NCI-H187 treated with DMSO at 0.1 percent for 48 hours (cell line): ENCODE measurements around the gene ZNF681.
"Not testable (repeated sequence)": the region's sequence is repeated elsewhere in the genome, so short reads cannot be mapped to it uniquely, and the experiment has no call there.

Source experiments
- DNase-seq: peaks from one replicate; lab custom pipeline; 2025; lab: John Stamatoyannopoulos, UW

The ZNF681 gene

DNA sequence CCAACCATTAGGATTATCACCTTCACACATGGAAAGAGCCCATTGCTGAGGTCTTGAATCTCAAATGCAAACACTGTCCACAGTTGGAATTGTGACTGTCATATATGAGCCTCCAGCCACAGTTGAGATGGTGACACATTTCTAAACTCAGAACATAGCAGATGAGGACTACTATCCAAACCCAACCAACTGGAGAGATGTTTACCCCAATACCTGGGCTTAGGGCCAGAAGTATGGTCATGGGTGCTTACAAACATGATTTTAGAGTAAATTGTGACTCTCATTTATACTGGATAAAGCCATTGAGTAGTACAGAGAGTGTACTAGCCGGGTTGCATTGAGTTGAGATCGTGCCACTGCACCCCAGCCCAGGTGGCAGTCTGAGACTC is 14.0 kb upstream of the ZNF681 start:
- no peak for DNase-seq

DNA sequence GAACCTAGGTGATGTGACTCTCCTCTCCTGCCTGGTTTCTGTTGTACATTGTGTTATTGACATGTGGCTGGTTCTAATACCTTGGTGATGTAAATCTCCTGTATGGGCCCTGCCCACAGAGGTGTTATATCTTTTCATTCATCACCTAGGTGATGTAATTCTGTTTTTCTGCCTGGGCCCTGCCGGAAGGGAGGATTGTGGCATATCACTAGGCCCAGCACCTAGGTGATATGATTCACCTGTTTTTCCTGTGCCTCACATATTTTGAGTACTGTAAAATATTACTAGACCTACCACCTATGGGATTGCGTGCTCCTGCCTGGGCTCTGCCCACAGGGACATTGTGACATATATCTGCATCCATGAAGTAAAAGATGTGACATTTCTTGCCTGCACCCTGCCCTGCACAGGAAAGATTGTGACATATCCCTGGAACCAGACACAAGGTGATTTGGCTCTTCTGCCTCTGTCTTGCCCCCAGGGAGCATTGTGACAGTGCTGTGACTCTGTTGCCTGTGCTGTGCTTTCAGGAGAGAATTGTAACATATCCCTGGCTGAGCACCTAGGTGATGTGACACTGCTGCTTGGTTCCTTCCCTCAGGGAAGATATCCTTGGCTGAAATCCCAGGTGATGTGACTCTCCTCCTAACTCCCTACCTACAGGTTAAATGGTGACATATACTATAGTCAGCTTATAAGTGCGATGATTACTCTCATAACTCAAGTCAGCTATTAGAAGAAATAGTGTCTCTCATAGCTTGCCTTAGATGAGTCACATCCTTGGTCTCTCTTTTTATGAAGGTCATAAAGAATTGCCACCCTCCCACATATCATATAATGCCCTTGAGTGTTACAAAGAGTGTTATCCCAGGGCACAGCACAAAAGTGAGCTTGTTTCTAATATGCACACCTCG is 13.3 kb upstream of the ZNF681 start:
- DNase-seq: no peak

DNA sequence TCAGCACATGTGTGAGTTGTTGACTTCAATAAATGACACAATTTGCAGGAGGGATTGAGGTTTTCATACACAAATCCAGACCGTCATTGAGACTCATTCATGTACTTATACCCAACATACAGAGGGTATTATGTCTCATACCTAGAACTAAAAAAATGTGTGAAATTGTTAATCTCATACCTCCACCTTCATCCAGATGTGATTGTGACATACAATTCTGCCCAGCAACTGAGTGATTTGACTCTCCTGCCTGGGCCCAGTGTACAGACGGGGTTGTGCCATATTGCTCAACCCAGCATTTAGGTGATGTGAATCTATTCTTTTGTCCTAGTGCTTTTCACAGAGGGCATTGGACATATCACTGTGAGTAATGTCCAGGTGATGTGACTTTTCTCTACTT is 12.6 kb upstream of the ZNF681 start:
- no peak for DNase-seq

DNA sequence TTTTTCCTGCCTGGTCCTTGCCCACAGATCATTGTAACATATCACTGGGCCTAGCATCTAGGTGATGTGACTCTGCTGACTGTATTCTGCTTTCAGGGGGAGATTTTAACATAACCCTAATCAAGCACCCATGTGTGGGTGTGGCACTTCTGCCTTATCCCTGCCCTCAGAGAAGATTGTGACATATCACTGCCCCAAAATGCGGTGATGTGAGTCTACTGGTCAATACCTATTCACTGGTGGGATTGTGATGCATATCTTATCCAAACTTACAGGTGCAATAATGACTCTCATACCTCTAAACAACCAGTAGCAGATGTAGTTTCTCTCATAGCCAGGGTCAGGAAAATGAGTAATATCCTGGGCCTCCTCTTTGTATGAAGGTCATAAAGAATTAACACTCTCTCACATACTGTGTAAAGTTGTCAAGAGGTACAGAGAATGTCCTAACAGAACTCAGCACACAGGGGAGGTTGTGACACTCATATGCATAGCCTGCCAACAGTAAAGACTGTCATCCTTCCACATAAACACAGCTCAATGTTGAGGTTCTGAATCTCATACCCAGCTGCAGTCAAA is 12.1 kb upstream of the ZNF681 start:
- no peak for DNase-seq

DNA sequence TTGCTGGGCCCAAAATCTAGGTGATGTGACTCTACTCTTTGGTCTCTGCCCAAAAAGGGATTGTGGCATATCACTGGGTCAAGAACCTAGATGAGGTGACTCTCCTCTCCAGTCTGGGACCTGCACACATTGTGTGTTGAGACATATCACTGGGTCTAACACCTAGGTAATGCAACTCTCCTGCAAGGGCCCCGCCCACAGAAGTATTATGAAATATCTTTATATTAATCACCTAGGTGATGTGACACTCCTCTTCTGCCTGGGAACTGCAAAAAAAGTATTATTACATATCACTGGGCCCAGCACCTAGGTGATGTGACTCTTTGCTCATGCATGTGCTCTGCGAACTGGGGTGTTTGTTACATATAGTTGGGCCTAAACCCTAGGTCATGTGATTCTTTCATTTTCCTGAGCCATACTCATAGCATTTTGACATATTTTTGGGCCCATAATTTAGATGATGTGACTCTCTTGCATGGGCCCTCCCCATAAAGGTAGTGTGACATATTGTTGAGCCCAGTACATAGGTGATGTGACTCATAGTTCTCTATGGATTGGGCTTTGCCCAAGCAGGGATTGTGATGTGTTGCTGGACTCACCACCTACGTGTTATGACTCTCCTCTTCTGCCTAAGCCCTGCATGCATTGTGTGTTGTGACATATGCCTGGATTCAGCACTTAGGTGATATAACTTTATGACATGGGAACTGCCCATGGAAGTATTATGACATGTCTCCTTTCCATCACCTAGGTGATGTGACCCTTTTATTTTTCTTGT is 11.2 kb upstream of the ZNF681 start:
- no peak for DNase-seq

DNA sequence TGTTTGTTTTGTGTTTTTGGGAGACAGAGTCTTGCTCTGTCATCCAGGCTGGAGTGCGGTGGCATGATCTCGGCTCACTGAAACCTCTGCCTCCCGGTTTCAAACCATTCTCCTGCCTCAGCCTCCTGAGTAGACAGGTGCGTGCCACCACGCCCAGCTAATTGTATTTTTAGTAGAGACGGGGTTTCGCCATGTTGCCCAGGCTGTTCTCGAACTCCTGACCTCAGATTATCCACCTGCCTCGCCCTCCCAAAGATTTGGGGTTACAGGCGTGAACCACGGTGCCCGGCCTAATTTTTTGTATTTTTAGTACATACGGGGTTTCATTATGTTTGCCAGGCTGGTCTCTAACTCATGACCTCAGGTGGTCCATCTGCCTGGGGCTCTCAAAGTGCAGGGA is 8.3 kb upstream of the ZNF681 start:
- DNase-seq: no peak

DNA sequence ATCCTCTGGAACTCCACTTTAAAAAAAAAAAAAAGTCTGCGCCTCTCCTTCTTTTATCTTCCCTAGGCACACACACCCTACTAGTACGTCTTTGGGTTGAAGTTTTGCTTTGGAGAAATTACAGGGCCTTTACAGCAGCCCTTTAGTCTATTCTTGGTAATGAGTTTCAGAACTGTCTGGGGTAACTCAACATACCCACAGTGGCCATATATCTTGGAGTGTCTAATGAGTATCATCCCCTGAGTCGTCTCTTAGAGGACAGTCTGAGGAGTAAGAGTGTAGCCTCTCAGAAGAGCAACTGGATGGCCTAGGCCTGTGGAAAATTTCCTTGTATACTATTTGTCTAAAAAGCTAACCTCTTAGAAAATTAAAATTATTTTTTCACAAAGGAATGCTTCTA is 6.1 kb upstream of the ZNF681 start:
- no peak for DNase-seq

DNA sequence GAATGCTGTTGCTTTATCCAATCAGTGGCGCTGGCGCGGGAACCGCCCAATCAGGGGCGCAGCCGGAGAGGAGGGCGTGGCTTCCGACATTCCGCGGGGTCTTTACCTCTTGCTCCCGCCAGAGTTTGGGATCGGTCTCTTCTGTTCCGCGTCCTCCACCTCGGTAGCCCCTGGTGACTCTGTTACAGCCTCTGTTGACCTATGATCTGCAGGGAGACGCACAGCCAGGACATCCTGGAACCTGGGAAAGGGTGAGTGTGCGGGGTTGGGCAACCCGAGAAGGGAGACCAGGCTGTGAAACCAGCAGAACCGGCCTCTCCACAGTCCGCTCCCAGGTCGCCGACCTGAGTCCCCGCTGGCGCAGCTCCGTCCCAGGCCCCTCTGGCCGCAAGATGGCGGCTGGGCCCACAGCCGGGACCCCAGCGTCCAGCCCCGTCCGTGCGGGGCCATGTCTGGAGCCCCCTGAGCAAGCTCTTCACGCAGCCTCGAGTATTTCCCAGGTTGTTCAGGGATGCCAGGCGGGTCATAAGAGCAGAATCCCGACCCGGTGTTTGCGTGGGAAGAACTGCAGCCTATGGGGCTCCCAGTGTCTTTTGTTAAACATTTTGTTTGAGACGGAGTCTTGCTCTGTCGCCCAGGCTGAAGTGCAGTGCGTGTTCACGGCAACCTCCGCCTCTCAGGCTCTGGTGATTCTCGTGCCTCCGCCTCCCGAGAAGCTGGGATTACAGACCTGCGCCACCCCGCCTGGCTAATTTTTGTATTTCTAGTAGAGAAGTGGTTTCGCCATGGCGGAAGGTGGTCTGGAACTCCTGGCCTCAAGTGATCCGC is 4.4 kb upstream of the ZNF681 start:
- DNase-seq: no peak

DNA sequence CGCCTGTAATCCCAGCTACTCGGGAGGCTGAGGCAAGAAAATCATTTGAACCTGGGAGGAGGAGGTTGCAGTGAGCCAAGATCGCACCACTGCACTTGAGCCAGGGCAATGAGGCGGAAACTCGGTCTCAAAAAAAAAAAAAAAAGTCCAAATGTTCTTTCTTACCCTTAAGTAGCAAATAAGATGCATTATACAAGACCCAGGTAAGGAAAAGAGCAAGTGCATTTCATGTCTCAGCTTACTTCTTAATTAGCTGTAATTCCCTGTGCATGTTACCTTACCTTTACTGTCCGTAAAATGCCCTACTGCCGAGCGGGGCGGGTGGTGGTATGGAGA is 3.8 kb upstream of the ZNF681 start:
- no peak for DNase-seq

DNA sequence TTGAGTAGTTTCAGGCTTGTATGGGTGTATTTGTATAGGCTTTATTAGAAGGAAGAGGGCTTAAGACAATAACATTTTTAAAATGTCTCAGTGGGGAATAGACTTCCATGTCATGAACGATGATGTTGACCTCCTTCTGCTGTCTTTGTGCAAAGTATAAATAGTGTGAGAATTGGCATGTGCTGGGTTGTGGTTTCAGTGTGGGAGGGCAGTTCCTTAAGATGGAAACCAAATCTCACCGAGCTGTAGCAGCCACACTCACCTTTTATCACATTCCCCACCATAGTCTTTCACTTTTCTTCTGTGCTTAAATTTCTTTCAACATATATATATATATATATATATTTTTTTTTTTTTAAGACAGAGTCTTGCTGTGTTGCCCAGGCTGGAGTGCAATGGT is 1.6 kb upstream of the ZNF681 start:
- not testable (repeated sequence) for DNase-seq

DNA sequence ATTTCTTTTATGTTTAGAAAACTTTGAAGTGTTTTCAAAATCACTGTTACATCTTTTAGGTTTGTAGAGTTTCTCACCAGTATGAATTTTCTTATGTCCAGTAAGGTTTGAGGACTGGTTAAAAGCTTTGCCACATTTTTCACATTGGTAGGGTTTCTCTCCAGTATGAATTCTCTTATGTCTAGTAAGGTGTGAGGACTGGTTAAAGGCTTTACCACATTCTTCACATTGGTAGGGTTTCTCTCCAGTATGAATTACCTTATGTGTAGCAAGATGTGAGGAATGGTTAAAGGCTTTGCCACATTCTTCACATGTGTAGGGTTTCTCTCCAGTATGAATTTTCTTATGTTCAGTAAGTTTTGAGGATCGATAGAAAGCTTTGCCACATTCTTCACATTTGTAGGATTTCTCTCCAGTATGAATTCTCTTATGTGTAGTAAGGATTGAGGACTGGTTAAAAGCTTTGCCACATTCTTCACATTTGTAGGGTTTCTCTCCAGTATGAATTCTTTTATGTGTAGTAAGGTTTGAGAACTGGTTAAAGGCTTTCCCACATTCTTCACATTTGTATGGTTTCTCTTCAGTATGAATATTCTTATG is 15.0 kb downstream of the ZNF681 start:
- not testable (repeated sequence) for DNase-seq

DNA sequence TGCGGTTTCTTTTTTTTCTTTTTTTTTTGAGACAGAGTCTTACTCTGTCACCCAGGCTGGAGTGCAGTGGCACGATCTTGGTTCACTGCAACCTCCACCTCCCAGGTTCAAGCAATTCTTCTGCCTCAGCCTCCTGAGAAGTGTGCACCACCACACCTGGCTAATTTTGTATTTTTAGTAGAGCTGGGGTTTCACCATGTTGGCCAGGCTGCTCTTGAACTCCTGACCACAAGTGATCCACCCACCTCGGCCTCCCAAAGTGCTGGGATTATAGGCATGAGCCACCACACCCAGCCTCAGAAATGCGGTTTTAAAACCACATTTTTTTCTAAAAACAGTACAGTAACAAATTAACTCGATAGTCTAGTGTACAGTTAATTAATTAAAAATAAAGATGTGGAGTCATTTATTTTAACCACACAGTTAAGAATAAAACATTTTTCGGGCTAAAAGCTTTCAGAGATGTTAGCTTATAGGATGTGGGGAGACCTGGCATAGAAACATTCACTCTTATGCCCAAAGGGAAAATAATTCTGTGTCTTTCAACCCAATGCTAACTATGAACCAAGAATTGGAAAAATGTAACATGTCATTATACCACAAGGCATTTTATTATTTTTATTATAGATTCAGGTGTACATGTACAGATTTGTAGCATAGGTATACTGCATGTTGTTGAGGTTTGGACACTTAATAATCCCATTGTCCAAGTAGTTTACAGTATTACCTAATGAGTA is 27.8 kb downstream of the ZNF681 start:
- not testable (repeated sequence) for DNase-seq

DNA sequence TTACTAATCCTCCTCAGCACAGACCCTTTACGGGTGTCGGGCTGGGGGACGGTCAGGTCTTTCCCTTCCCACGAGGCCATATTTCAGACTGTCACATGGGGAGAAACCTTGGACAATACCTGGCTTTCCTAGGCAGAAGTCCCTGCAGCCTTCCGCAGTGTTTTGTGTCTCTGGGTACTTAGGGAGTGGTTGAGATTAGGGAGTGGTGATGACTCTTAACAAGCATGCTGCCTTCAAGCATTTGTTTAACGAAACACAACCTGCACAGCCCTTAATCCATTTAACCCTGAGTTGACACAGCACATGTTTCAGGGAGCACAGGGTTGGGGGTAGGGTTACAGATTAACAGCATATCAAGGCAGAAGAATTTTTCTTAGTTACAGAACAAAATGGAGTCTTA is 34.5 kb downstream of the ZNF681 start:
- DNase-seq: not testable (repeated sequence)

DNA sequence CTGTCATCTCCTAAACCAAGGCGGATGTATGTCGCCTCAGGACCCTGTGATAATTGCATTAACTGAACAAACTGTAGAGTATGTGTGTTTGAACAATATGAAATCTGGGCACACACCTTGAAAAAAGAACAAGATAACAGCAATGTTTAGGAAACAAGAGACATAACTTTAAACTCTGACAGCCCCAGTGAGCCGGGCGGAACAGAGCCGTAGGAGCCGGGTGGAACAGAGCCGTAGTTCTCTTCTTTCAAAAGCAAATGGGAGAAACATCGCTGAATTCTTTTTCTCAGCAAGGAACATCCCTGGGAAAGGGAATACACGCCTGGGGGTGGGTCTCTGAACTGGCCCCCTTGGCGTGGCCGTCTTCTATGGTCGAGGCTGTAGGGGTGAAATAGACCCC is 39.9 kb downstream of the ZNF681 start:
- DNase-seq: no peak

DNA sequence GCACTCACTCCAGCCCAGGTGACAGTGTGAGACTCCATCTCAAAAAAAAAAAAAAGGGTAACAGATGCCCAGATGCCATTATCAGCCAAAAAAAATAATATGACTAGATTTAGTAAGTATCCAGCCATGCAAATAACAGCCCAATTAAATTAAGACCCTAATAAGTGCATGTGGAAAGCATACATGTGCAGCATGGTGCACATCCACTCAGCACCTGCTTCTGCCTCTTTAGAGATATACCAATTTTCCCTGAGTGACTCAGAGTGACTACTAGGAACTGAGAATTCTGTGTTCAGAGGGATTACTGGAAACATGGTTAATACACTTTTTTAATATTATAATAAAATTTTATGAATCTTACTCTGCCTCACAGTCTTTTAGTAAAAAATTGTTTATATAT is 41.9 kb downstream of the ZNF681 start:
- no peak for DNase-seq

DNA sequence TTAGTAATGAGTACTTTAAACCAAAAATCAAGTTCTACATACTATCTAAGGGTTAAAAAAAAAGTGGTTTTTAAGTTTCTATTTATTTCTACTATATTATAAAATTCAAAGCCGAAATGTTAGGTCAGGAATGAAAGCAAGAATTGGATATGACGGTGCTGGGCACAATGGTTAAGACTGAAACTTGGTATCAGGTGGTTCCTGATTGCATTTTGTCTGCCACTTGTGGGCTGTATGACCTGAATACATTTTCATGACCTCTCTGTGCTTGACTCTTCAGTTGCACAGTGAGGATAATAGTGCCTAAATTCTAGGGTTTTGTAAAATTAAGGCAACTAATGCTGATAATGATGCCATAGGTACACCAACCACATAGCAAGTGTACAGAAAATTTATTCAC is 49.3 kb downstream of the ZNF681 start:
- DNase-seq: no peak

DNA sequence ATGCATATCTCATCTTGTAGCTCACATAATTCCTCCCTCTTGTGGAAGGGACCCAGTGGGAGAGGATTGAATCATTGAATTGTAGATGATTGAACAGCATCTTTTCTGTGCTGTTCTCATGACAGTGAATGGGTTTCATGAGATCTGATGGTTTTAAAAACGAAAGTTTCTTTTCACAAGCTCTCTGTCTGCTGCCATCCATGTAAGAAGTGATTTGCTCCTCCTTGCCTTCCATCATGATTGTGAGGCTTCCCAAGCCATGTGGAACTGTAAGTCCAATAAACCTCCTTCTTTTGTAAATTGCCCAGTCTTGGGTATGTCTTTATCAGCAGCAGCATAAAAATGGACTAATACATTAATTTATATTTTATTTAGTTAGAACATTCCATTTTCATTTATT is 52.0 kb downstream of the ZNF681 start:
- DNase-seq: no peak

DNA sequence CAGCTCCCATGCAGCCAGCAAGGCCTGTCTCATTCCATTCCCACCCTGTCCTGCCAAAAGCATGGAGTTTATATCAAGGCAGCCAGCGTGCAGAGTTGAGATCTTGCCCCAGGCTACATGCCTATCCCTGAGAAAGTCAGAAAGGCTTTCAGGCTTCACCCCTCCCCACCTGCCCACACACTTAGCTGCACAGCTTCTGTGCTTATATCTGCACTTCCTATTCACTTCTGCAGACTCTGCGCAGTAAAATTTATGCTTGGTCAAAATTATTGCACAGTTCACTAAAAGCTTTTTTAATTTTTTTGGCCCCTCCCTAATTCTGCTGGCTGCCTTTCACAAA is 59.2 kb downstream of the ZNF681 start:
- no peak for DNase-seq

DNA sequence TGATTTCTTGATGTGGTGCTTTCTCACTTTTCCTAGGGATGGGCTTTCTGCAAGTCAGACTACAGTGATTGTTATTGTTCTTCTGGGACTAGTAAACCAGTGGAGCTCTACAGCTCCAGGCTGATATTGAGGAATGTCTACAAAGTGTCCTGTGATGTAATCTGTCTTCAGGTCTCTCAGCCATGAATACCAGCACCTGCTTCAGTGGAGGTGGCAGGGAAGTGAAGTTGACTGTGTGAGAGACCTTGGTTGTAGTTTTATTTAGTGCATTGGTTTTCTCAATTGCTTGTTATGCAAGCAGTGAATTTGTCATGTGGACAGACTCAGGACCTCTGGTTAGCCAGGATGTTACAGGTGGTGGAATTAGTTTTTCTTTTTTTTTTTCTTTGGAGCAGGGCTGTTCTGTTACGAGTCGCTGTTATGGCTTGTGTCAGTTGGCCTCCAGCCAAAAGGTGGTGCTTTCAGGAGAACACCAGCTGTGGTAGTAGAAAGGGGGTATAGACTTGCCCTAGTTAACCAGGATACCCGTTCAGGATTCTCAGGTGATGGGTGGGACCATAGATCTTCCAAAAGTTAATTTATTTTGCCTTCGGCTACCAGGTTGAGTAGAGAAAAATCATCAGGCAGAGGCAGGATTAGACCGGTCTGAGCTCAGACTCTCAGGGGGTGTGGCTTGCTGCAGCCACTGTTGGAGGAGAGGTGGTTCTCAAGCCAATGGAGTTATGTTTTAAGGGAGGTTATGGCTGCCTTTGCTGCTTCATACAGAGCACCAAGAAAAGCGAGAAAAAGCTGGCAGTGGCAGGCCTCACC is 59.8 kb downstream of the ZNF681 start:
- DNase-seq: no peak

DNA sequence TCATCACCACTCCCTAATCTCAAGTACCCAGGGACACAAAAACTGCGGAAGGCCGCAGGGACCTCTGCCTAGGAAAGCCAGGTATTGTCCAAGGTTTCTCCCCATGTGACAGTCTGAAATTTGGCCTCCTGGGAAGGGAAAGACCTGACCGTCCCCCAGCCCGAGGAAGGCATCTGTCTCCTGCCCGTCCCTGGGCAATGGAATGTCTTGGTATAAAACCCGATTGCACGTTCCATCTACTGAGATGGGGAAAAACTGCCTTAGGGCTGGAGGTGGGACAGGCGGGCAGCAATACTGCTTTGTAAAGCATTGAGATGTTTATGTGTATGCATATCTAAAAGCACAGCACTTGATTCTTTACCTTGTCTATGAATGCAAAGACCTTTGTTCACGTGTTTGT is 65.8 kb downstream of the ZNF681 start:
- not testable (repeated sequence) for DNase-seq
